Smooth muscle cell (in vitro differentiated cells): ENCODE measurements around the gene MAPK8. TPM values are rescaled to one million over a fixed set of nuclear protein-coding genes. Genes with fewer than 3 reads are reported as not detected.

Source experiments
- DNase-seq: peaks from one replicate; lab custom pipeline; 2025; ENCODE audit not compliant: unreplicated experiment; lab: John Stamatoyannopoulos, UW
- H2AFZ ChIP-seq: fragments of 200-600 bp; sonication (generic); 2 replicates; pipeline ENCODE4 v1.6.0; 2016; ENCODE audit warnings: antibody characterized with exemption, low read depth, mild to moderate bottlenecking
- H3F3A ChIP-seq: fragments of 200-600 bp; sonication (generic); 2 replicates; pipeline ENCODE4 v1.6.0; 2017; ENCODE audit warnings: antibody characterized with exemption, low read depth
- H3K27ac ChIP-seq: fragments of 200-600 bp; sonication (generic); 2 replicates; pipeline ENCODE4 v1.5.1; 2016; ENCODE audit warnings: low read depth, mild to moderate bottlenecking
- H3K27me3 ChIP-seq: fragments of 200-600 bp; sonication (generic); 2 replicates; pipeline ENCODE4 v1.6.1; 2016; ENCODE audit warnings: low read depth, mild to moderate bottlenecking
- H3K36me3 ChIP-seq: fragments of 200-600 bp; sonication (generic); 2 replicates; pipeline ENCODE4 v1.5.1; 2016; ENCODE audit warnings: low read depth
- H3K4me1 ChIP-seq: fragments of 200-600 bp; sonication (generic); 2 replicates; pipeline ENCODE4 v1.5.1; 2016; ENCODE audit warnings: low read depth
- H3K4me2 ChIP-seq: fragments of 200-600 bp; sonication (generic); 2 replicates; pipeline ENCODE4 v1.6.0; 2016; ENCODE audit warnings: mild to moderate bottlenecking
- H3K4me3 ChIP-seq: fragments of 200-600 bp; sonication (generic); 2 replicates; pipeline ENCODE4 v1.5.1; 2016; ENCODE audit warnings: mild to moderate bottlenecking
- H3K79me2 ChIP-seq: fragments of 200-600 bp; sonication (generic); 2 replicates; pipeline ENCODE4 v1.6.0; 2016; ENCODE audit warnings: low read depth, mild to moderate bottlenecking
- H3K9ac ChIP-seq: fragments of 200-600 bp; sonication (generic); 2 replicates; pipeline ENCODE4 v1.6.0; 2016; ENCODE audit warnings: low read depth
- H3K9me3 ChIP-seq: fragments of 200-600 bp; sonication (generic); replicated peaks from 2 replicates; pipeline ENCODE4 v1.5.1; 2016; ENCODE audit warnings: low read depth
- H4K20me1 ChIP-seq: fragments of 200-600 bp; sonication (generic); 2 replicates; pipeline ENCODE4 v1.6.0; 2016; ENCODE audit warnings: low read depth
- WGBS: methylation state at CpG from one replicate; pipeline ENCODE4 v1.1.7; 2016; ENCODE audit warnings: low lambda C conversion rate; 5-methylcytosine and 5-hydroxymethylcytosine counted together
- polyA plus RNA-seq: library from polyadenylated mRNA; unstranded; fragments of >200 nt; fragmentation: Nextera tagmentation; extraction: Ambion mirVana; gene quantifications from 2 replicates; pipeline ENCODE4 v1.2.1, GENCODE V29; 2016
- total RNA-seq: library from RNA; depleted of rRNA; stranded (reverse); fragments of >200 nt; gene quantifications from 2 replicates; pipeline ENCODE4 v1.2.3, GENCODE V29; 2014
- TF ChIP-seq, protein P1 (sequence below): fragments of 200-600 bp; sonication (generic); IDR thresholded peaks from 2 replicates; pipeline ENCODE4 v1.5.1; 2017; ENCODE audit warnings: borderline replicate concordance, mild to moderate bottlenecking, antibody characterized with exemption; ENCODE audit not compliant: insufficient read depth, poor library complexity, severe bottlenecking

The MAPK8 gene
- total and polyA plus RNA-seq, 2 experiments from 2014 or later = 13.1 to 45.5 TPM

DNA sequence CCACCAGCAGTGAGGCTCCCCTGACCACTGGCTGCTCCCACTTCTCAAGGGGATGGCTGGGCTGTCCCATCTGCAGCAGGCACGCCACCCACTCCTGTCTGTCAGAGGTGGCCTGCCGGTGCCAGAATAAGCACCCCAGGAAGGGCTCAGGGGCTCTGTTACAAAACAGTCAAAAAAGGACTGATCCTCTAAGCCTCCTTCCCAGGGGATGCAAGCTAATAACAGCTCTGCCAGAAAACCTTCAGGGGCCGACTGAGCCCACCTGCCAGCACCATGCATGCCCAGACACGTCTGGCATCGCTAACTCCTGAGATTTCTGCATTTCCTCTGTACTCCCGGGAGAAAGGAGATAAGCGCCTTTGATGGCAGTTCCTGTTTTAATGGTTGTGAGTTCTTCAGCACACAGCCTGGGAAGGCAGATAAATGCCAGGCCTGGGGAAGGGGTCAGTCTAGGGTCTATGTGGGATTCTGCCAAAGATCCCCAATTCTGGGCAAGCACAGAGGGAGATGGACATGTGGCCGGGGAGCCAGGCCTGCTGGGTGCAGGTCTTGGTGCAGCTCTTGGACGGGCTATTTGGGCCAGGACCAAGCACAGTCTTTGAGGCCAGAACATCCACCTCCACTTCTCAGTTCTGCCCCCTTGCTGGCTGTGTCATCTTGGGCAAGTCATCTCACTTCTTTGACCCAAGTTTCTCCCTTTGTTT, 170.0 kb downstream of the MAPK8 start:
- Histone ChIP-seq H3K4me1 (no peaks in the 10 kb centered on the region), H3K4me3 (no peak overlapping the region), H3K4me2 (no peak overlapping the region), H3K9me3 (no peaks in the 10 kb centered on the region), H3K36me3 (no peaks in the 10 kb centered on the region), H3K27ac (no peak overlapping the region), H2AFZ (no peak overlapping the region), H4K20me1 (no peaks in the 10 kb centered on the region), H3K79me2 (no peaks in the 10 kb centered on the region), H3F3A (no peaks in the 10 kb centered on the region), H3K27me3 (no peaks in the 10 kb centered on the region), H3K9ac (no peak overlapping the region)
- TF ChIP-seq, protein P1, sequence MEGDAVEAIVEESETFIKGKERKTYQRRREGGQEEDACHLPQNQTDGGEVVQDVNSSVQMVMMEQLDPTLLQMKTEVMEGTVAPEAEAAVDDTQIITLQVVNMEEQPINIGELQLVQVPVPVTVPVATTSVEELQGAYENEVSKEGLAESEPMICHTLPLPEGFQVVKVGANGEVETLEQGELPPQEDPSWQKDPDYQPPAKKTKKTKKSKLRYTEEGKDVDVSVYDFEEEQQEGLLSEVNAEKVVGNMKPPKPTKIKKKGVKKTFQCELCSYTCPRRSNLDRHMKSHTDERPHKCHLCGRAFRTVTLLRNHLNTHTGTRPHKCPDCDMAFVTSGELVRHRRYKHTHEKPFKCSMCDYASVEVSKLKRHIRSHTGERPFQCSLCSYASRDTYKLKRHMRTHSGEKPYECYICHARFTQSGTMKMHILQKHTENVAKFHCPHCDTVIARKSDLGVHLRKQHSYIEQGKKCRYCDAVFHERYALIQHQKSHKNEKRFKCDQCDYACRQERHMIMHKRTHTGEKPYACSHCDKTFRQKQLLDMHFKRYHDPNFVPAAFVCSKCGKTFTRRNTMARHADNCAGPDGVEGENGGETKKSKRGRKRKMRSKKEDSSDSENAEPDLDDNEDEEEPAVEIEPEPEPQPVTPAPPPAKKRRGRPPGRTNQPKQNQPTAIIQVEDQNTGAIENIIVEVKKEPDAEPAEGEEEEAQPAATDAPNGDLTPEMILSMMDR = no peak
- no peak for DNase-seq
- WGBS = 42% methylated on average over 9 of the region's 9 CpGs

- no peak overlapping the region for H3K27ac ChIP-seq
- H3K4me2 ChIP-seq = no peak overlapping the region
These were observed 170.7 kb downstream of the MAPK8 start for GRCh38 chr10:48477141-48477540.

GRCh38 chr10:48477616-48478015, 171.1 kb downstream of the MAPK8 start:
- no peak for DNase-seq
- Histone ChIP-seq H3K4me2 (no peak overlapping the region), H3K27ac (no peak overlapping the region), H3K9me3 (no peaks in the 10 kb centered on the region), H2AFZ (no peak overlapping the region), H3K9ac (no peak overlapping the region), H3K4me1 (no peaks in the 10 kb centered on the region), H3K79me2 (no peaks in the 10 kb centered on the region), H3K4me3 (no peak overlapping the region), H3F3A (no peaks in the 10 kb centered on the region), H4K20me1 (no peaks in the 10 kb centered on the region), H3K36me3 (no peaks in the 10 kb centered on the region), H3K27me3 (no peaks in the 10 kb centered on the region)
- TF ChIP-seq, protein P1 = no peak
- WGBS = 88% methylated on average over 4 of the region's 4 CpGs

More at GRCh38 chr10:48477141-48477540, 170.7 kb downstream of the MAPK8 start:
- Histone ChIP-seq H3K9ac (no peak overlapping the region), H2AFZ (no peak overlapping the region), H3K27me3 (no peaks in the 10 kb centered on the region), H3K4me3 (no peak overlapping the region), H3K9me3 (no peaks in the 10 kb centered on the region), H3F3A (no peaks in the 10 kb centered on the region), H4K20me1 (no peaks in the 10 kb centered on the region), H3K36me3 (no peaks in the 10 kb centered on the region), H3K79me2 (no peaks in the 10 kb centered on the region), H3K4me1 (no peaks in the 10 kb centered on the region)
- no peak for DNase-seq
- TF ChIP-seq, protein P1 = no peak

DNA sequence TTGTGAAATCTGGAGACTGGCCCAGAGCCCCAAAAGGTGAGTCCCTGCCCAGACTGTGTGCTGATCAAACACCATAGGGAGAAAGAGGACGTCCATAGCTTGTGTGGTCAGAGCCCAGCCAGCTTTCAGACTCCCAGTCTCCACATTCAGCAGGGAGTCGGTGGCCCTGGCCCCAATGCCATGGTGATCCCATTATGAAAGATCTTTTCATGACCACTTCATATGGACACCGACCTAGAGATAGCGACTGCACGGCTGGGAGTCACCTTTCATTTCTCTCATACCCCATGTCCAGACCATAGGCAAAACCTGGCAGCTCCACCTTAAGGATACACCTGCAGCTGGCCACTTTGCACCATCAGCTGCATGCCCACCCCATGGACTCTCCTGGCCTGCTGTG, 172.0 kb downstream of the MAPK8 start:
- 98% methylated on average over 5 of the region's 5 CpGs for WGBS

More for the DNA sequence above, 172.0 kb downstream of the MAPK8 start:
- Histone ChIP-seq H3K4me3 (no peak overlapping the region), H4K20me1 (no peaks in the 10 kb centered on the region), H3K4me2 (no peak overlapping the region), H3K79me2 (no peaks in the 10 kb centered on the region), H3K9ac (no peak overlapping the region), H3K9me3 (no peaks in the 10 kb centered on the region), H3K36me3 (no peaks in the 10 kb centered on the region), H3K27me3 (no peaks in the 10 kb centered on the region), H3K27ac (no peak overlapping the region), H2AFZ (no peak overlapping the region), H3K4me1 (no peaks in the 10 kb centered on the region), H3F3A (no peaks in the 10 kb centered on the region)
- TF ChIP-seq, protein P1 = no peak
- no peak for DNase-seq
